GM12878 (cell line): ENCODE measurements around the gene OPTC. TPM values are rescaled to one million over a fixed set of nuclear protein-coding genes. Genes with fewer than 3 reads are reported as not detected.

Source experiments
- ATAC-seq: fragments of 200-7000 bp; cut with Tn5 transposase; 3 replicates; pipeline ENCODE4 v1.9.1; 2020; ENCODE audit warnings: mild to moderate bottlenecking, moderate library complexity
- BruUV-seq: library from RNA; stranded (reverse); fragments of 400-500 nt; replicated peaks from 2 replicates; lab custom pipeline; 2021; lab: Mats Ljungman, UMichigan
- CTCF ChIA-PET: fragments of 300-600 bp; sonication (Branson Sonifier 250); formaldehyde crosslinking; extraction: SDS; loops from one replicate; lab custom pipeline; 2021; ENCODE audit warnings: inconsistent platforms; lab: Yijun Ruan, JAX
- POLR2A ChIA-PET: fragments of 350-600 bp; formaldehyde crosslinking; extraction: SDS; loops from one replicate; lab custom pipeline; 2021; ENCODE audit warnings: inconsistent platforms; lab: Charles Lee
- RAD21 ChIA-PET: fragments of 300-600 bp; sonication (Branson Sonifier 250); formaldehyde crosslinking; loops from one replicate; lab custom pipeline; 2023; ENCODE audit warnings: antibody characterized with exemption; ENCODE audit not compliant: unreplicated experiment; lab: Charles Lee
- SMC1A ChIA-PET: fragments of 300-600 bp; sonication (Branson Sonifier 250); formaldehyde crosslinking; loops from one replicate; lab custom pipeline; 2023; ENCODE audit not compliant: unreplicated experiment, uncharacterized antibody; lab: Charles Lee
- DNase-seq: peaks from one replicate; pipeline ENCODE4 v3.0.0-alpha.2; 2011; ENCODE audit warnings: low read depth, low spot score
- FAIRE-seq: peaks from 3 replicates; lab custom pipeline; 2011; peaks lifted over from hg19 to GRCh38; lab: Jason Lieb, UNC
- H2AFZ ChIP-seq: 2 replicates; pipeline ENCODE4 v1.6.0; 2011; ENCODE audit warnings: low read depth, low read length, control low read depth; ENCODE audit not compliant: control insufficient read depth
- H3K27ac ChIP-seq: 2 replicates; pipeline ENCODE4 v1.5.1; 2011; ENCODE audit warnings: control low read depth; ENCODE audit not compliant: control insufficient read depth, insufficient read depth
- H3K27me3 ChIP-seq, 2 experiments: replicated peaks in 1 of 2; 2 replicates each; pipeline versions ENCODE4 v1.6.0 to v1.6.1; 2011; ENCODE audit warnings: low read length in 1 of 2; ENCODE audit not compliant: control insufficient read depth in 2 of 2, insufficient read depth in 2 of 2
- H3K36me3 ChIP-seq, 2 experiments: 2 replicates each; pipeline ENCODE4 v1.5.1; 2011; ENCODE audit warnings: low read length in 1 of 2; ENCODE audit not compliant: control insufficient read depth in 2 of 2, insufficient read depth in 2 of 2
- H3K4me1 ChIP-seq: 2 replicates; pipeline ENCODE4 v1.6.1; 2011; ENCODE audit warnings: mild to moderate bottlenecking, low read length, moderate library complexity, mixed read lengths; ENCODE audit not compliant: control insufficient read depth, insufficient read depth
- H3K4me2 ChIP-seq: 2 replicates; pipeline ENCODE4 v1.6.0; 2011; ENCODE audit warnings: control low read depth; ENCODE audit not compliant: control insufficient read depth, insufficient read depth
- H3K4me3 ChIP-seq: fragments of 200-600 bp; sonication (generic); 2 replicates; pipeline ENCODE4 v1.5.1; 2016
- H3K79me2 ChIP-seq: 2 replicates; pipeline ENCODE4 v1.6.0; 2011; ENCODE audit warnings: low read length; ENCODE audit not compliant: control insufficient read depth, insufficient read depth
- H3K9ac ChIP-seq: 2 replicates; pipeline ENCODE4 v1.8.0; 2011; ENCODE audit warnings: low read length, control low read depth, mixed read lengths; ENCODE audit not compliant: control insufficient read depth, insufficient read depth
- H3K9me3 ChIP-seq: replicated peaks from 3 replicates; pipeline ENCODE4 v1.5.1; 2011; ENCODE audit warnings: mild to moderate bottlenecking, low read length; ENCODE audit not compliant: control insufficient read depth, insufficient read depth
- H4K20me1 ChIP-seq: 2 replicates; pipeline ENCODE4 v1.6.0; 2011; ENCODE audit not compliant: control insufficient read depth, insufficient read depth
- BRCA1 ChIP-seq: IDR thresholded peaks from 2 replicates; pipeline ENCODE4 v1.6.1; 2011; ENCODE audit warnings: low read depth, low read length, improper control_type of control experiment
- CREB1 ChIP-seq: IDR thresholded peaks from 2 replicates; pipeline ENCODE4 v1.6.1; 2012; ENCODE audit warnings: low read depth, mild to moderate bottlenecking, inconsistent platforms
- FOS ChIP-seq: IDR thresholded peaks from 3 replicates; pipeline ENCODE4 v1.6.1; 2011; ENCODE audit warnings: borderline replicate concordance; ENCODE audit not compliant: insufficient read length; ENCODE audit errors: extremely low read depth
- IRF4 ChIP-seq: IDR thresholded peaks from 2 replicates; pipeline ENCODE4 v1.6.1; 2011; ENCODE audit warnings: low read depth, low read length
- NFIC ChIP-seq: IDR thresholded peaks from 2 replicates; pipeline ENCODE4 v1.6.1; 2012; ENCODE audit warnings: low read depth, mild to moderate bottlenecking, inconsistent platforms, low read length, moderate library complexity
- NFYA ChIP-seq: IDR thresholded peaks from 2 replicates; pipeline ENCODE4 v1.6.1; 2011; ENCODE audit warnings: low read depth, mild to moderate bottlenecking, low read length, improper control_type of control experiment, borderline replicate concordance
- RAD21 ChIP-seq: IDR thresholded peaks from 2 replicates; pipeline ENCODE4 v1.6.1; 2011; ENCODE audit warnings: mild to moderate bottlenecking, low read depth, low read length, moderate library complexity; ENCODE audit not compliant: insufficient read depth
- RCOR1 ChIP-seq: conservative IDR thresholded peaks from 2 replicates; pipeline ENCODE4 v1.6.1; 2012; ENCODE audit warnings: low read depth, low read length, improper control_type of control experiment
- TCF7 ChIP-seq: IDR thresholded peaks from 2 replicates; pipeline ENCODE4 v1.6.1; 2014; ENCODE audit warnings: antibody characterized with exemption, borderline replicate concordance
- ZNF384 ChIP-seq: IDR thresholded peaks from 2 replicates; pipeline ENCODE4 v1.6.1; 2012; ENCODE audit warnings: low read depth, mild to moderate bottlenecking, low read length, improper control_type of control experiment, borderline replicate concordance
- WGBS: methylation state at CpG from one replicate; pipeline ENCODE4 v1.1.6; 2016; ENCODE audit warnings: low lambda C conversion rate; ENCODE audit not compliant: insufficient replicate concordance, insufficient coverage; ENCODE audit errors: missing lambda C conversion rate; 5-methylcytosine and 5-hydroxymethylcytosine counted together
- in situ Hi-C: fragments of 300-500 bp; cut with MboI; formaldehyde crosslinking; loops from 9 replicates; pipeline ENCODE4 v1.14.3; 2018; ENCODE audit warnings: mixed read lengths
- intact Hi-C: fragments of 100-400 bp; cut with micrococcal nuclease; formaldehyde crosslinking; loops from one replicate; pipeline ENCODE4 v1.14.2; 2022; ENCODE audit not compliant: unreplicated experiment
- polyA plus RNA-seq, 11 experiments: library from polyadenylated mRNA; depleted of rRNA in 4 of 11; unstranded in 6 of 11; stranded (reverse) in 5 of 11; fragments of >200 nt; fragmentation: Nextera tagmentation in 4 of 11; fragmentation: Illumina TruSeq in 1 of 11; extraction: Ambion mirVana in 4 of 11; extraction: Trizol in 1 of 11; gene quantifications; 1 replicate in 1 of 11; 2 replicates in 10 of 11; pipeline versions ENCODE4 v1.2.1 to v1.2.3, GENCODE V29; 2011 to 2016; ENCODE audit warnings: inconsistent platforms in 2 of 11, missing spikeins in 2 of 11, low read depth in 1 of 11
- total RNA-seq, 4 experiments: library from RNA; depleted of rRNA in 3 of 4; stranded (reverse); fragments of >200 nt in 3 of 4; fragmentation: Illumina TruSeq in 1 of 4; extraction: Trizol in 1 of 4; gene quantifications; 2 replicates each; pipeline versions ENCODE4 v1.2.1 to v1.2.3, GENCODE V29; 2013 to 2021
- TF ChIP-seq, protein P1 (sequence below): fragments of 450-650 bp; IDR thresholded peaks from 2 replicates; pipeline ENCODE4 v1.6.1; 2018; ENCODE audit warnings: mild to moderate bottlenecking, low read depth, moderate library complexity; ENCODE audit not compliant: partially characterized antibody
- TF ChIP-seq, protein P2 (sequence below): fragments of 450-650 bp; IDR thresholded peaks from 2 replicates; pipeline ENCODE4 v1.6.1; 2016; ENCODE audit warnings: mild to moderate bottlenecking, moderate library complexity, borderline replicate concordance
- TF ChIP-seq, protein P3 (sequence below): fragments of 150-350 bp; IDR thresholded peaks from 2 replicates; pipeline ENCODE4 v1.6.1; 2016; ENCODE audit warnings: low read depth, low read length

Gene OPTC
- total and polyA plus RNA-seq, 10 of the 15 experiments (the other 5 are each of a cell fraction or from before 2014, with no cell fraction given), result not detected

DNA sequence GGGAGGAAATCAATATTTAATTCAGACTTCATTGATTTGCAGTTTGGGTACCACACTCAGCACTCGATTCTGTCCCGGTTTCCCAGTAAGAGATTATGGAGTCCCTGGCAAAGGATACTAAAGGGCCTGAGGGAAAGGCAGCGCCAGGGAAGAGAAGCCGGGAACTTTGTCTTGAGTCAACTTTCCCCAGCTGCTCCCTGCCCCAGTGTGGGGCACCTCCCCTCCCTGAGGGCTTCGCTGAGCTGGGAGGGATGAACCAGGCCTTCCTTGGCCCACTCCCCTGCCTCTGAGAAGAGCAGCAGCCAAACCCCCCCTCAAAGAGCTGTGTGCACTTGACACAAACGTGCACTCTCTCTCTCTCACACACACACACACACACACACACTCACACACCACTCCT, 32.6 kb downstream of the OPTC start:
- ChIA-PET POLR2A (no interaction called here), SMC1A (no interaction called here), CTCF (no interaction called here), RAD21 (interaction anchor here (0.5 kb wide), 1 partner anchor 377 kb away, joined by 3 read pairs; no protein-coding TSS in a partner anchor)
- in situ Hi-C loops (no loop called here), intact Hi-C loops (no loop called here)
- H3K36me3 ChIP-seq, result no peaks in the 10 kb centered on the region
- H3K9ac ChIP-seq, result no peak overlapping the region
- H3K4me1 ChIP-seq, result no peaks in the 10 kb centered on the region
- no peaks in the 10 kb centered on the region for H4K20me1 ChIP-seq
- H3K27ac ChIP-seq, result no peak overlapping the region
- no TSS peak for BruUV-seq
- peaks cover 0 to 3% of the 10 kb centered on the region in 2 experiments; a peak in 3 of 4 replicates for H3K27me3 ChIP-seq
- no peaks in the 10 kb centered on the region for H3K9me3 ChIP-seq
- TF ChIP-seq, protein P1, sequence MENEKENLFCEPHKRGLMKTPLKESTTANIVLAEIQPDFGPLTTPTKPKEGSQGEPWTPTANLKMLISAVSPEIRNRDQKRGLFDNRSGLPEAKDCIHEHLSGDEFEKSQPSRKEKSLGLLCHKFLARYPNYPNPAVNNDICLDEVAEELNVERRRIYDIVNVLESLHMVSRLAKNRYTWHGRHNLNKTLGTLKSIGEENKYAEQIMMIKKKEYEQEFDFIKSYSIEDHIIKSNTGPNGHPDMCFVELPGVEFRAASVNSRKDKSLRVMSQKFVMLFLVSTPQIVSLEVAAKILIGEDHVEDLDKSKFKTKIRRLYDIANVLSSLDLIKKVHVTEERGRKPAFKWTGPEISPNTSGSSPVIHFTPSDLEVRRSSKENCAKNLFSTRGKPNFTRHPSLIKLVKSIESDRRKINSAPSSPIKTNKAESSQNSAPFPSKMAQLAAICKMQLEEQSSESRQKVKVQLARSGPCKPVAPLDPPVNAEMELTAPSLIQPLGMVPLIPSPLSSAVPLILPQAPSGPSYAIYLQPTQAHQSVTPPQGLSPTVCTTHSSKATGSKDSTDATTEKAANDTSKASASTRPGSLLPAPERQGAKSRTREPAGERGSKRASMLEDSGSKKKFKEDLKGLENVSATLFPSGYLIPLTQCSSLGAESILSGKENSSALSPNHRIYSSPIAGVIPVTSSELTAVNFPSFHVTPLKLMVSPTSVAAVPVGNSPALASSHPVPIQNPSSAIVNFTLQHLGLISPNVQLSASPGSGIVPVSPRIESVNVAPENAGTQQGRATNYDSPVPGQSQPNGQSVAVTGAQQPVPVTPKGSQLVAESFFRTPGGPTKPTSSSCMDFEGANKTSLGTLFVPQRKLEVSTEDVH, result no peak
- TF ChIP-seq TCF7 (no peak), RCOR1 (no peak), RAD21 (no peak), IRF4 (no peak), FOS (no peak), ZNF384 (no peak), NFYA (no peak), NFIC (no peak), CREB1 (no peak), BRCA1 (no peak)
- TF ChIP-seq, protein P2, sequence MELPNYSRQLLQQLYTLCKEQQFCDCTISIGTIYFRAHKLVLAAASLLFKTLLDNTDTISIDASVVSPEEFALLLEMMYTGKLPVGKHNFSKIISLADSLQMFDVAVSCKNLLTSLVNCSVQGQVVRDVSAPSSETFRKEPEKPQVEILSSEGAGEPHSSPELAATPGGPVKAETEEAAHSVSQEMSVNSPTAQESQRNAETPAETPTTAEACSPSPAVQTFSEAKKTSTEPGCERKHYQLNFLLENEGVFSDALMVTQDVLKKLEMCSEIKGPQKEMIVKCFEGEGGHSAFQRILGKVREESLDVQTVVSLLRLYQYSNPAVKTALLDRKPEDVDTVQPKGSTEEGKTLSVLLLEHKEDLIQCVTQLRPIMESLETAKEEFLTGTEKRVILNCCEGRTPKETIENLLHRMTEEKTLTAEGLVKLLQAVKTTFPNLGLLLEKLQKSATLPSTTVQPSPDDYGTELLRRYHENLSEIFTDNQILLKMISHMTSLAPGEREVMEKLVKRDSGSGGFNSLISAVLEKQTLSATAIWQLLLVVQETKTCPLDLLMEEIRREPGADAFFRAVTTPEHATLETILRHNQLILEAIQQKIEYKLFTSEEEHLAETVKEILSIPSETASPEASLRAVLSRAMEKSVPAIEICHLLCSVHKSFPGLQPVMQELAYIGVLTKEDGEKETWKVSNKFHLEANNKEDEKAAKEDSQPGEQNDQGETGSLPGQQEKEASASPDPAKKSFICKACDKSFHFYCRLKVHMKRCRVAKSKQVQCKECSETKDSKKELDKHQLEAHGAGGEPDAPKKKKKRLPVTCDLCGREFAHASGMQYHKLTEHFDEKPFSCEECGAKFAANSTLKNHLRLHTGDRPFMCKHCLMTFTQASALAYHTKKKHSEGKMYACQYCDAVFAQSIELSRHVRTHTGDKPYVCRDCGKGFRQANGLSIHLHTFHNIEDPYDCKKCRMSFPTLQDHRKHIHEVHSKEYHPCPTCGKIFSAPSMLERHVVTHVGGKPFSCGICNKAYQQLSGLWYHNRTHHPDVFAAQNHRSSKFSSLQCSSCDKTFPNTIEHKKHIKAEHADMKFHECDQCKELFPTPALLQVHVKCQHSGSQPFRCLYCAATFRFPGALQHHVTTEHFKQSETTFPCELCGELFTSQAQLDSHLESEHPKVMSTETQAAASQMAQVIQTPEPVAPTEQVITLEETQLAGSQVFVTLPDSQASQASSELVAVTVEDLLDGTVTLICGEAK, result no peak
- TF ChIP-seq, protein P3, sequence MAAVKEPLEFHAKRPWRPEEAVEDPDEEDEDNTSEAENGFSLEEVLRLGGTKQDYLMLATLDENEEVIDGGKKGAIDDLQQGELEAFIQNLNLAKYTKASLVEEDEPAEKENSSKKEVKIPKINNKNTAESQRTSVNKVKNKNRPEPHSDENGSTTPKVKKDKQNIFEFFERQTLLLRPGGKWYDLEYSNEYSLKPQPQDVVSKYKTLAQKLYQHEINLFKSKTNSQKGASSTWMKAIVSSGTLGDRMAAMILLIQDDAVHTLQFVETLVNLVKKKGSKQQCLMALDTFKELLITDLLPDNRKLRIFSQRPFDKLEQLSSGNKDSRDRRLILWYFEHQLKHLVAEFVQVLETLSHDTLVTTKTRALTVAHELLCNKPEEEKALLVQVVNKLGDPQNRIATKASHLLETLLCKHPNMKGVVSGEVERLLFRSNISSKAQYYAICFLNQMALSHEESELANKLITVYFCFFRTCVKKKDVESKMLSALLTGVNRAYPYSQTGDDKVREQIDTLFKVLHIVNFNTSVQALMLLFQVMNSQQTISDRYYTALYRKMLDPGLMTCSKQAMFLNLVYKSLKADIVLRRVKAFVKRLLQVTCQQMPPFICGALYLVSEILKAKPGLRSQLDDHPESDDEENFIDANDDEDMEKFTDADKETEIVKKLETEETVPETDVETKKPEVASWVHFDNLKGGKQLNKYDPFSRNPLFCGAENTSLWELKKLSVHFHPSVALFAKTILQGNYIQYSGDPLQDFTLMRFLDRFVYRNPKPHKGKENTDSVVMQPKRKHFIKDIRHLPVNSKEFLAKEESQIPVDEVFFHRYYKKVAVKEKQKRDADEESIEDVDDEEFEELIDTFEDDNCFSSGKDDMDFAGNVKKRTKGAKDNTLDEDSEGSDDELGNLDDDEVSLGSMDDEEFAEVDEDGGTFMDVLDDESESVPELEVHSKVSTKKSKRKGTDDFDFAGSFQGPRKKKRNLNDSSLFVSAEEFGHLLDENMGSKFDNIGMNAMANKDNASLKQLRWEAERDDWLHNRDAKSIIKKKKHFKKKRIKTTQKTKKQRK, result no peak
- no peak overlapping the region for H3K4me2 ChIP-seq
- no peak overlapping the region for H3K4me3 ChIP-seq
- no peak for ATAC-seq
- H2AFZ ChIP-seq, result no peak overlapping the region
- no peak for FAIRE-seq
- no peak for DNase-seq
- WGBS, result 30% methylated on average over 6 of the region's 6 CpGs
- no peaks in the 10 kb centered on the region for H3K79me2 ChIP-seq
